ENCODE measurements around the gene KAZN.

The KAZN gene

DNA sequence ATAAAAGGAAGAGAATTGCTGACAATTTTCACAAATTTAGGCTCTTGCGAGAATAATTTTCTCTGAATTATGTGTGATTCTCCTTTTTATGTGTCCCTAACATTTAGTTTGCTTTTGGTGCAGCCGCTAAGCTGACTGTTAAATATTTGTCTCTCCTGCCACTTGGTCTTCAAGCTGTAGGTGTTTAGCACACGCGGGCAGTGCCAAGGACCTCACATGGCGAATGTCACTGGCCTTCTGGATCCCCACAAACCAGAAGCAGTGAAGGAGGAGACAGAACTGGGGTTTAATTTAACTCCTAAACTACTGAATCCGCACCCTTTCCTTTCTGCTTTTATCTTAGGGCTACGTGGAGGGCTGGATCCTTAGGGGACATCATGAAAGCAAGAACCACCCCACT lies 120.0 kb downstream of the KAZN start:
- DNase-seq: no peak

DNA sequence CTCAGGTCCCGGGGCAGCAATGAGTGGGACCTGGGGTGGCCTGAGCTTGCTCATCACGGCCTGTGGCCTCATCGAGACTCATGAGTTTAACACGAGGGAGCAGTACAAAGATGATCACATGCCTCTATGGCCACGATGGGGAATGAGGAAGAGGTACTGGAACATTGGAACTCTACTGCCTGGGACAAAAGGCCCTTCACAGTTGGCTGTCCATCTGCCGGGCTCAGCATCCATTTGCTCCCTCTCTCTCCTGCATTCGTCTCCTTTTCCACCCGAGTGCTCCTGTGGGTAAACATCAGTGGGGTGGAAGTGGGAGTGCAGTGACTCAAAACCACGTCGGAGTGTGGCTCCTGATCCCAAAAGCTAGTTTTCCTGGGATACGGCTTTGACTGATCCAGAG lies 124.9 kb downstream of the KAZN start:
- DNase-seq: no peak

DNA sequence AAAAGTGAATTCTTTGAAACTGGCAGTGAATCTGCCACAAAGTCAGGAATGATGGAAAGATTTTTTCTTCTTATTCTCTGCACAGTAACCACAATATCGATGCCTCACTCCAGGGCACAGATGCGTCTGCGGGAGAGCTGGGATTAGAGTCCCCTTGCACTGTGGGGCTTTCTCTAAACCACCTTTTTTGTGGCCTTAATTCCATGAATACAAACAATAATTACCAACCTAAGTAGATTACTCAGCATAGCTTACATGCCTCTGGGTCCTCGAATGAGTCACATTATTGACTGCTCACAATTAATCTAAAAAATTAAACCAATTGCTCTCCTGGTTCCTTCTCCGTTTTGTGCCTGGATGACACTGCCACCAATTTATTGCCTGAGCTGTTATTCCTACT lies 125.8 kb downstream of the KAZN start:
- DNase-seq: no peak

DNA sequence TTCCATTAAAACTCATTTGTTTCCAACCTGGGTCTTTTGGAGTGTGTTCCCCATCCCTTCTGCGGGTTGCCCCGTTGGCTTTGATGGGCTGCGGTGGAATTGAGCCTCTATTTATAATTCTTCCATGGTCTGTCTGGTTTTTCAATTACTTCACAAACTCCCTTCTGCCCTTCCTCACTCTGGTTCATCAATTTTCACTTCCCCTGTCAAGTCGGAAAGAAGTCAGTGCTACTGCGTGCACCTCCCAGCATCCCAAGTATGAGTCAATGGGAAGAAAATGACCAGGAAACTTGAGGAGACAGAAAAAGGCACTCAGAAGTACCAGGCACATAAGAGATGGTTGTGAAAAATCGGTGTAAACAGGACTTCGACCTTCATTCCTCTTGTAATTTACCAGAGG lies 126.2 kb downstream of the KAZN start:
- DNase-seq: no peak

DNA sequence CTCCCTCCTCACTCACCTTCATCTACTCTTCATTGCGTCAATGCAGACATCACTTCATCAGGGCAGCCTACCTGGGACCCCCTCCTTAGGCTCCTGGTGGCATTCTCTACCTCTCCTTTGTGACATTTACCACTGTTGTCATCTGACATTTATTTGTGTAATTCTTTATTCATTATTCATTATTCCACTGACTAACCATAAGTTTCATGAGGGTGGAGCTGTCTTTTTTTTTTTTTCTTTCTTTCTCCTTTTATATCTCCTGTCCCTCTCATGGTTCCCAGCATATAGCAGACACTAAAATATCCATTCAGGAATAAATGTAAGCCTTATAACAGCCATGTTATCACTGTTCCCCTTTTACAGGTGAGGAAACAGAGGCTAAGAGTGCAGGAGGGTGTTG lies 126.8 kb downstream of the KAZN start:
- DNase-seq: no peak

DNA sequence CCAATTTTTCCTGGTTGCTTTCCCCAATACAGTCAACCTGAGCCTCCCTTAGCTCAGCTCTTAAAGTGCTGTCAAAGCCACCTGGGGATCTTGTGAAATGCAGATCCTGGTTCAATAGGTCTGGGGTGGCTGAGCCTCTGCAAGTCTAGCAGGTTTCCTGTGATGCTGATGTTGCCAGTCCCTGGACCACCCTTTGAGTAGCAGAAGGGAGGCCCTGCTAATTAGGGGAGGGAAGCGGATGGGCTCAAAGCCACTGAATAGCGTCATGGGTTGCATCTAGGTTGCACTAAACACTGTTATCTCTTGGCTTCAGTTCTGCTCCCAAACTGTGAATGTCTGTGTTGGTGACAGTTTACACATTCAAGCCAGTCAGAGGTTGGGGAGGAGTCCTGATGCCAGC lies 127.2 kb downstream of the KAZN start:
- DNase-seq: no peak

DNA sequence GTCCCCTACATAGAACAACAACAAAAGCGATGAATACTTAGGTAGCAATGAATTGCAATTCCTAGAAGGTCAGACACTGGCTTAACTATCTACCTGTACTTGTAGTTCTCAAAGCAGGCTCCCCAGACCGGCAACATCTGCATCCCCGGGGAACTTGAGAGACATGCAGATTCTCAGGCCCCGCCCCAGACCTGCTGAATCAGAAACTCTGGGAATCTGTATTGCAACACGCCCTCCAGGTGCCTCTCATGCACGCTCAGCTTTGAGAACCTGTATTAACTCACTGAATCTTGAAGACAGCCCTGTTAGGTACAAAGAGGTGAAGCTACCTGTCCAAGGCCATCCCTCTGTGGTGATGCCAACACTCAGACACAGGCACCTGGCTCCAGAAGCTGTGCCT lies 128.1 kb downstream of the KAZN start:
- no peak for DNase-seq

DNA sequence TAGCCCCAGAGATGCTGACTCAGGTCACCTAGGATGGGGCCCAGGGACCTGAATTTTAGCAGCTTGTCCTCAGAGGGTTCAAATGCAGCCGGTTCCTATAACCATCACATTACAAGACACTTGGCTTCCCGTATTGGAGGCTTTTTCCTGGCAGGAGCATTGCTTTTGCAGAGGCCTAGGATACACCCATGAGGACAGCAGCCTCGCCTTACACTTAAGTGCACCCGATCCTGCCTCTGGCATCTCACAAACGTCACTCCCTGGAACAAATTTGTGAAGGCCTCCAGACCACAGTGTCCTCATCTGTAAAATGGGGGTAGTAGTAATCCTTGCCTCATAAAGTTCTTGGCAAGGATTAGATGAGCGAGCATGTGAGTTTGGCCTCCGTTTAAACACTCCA lies 130.0 kb downstream of the KAZN start:
- no peak for DNase-seq

DNA sequence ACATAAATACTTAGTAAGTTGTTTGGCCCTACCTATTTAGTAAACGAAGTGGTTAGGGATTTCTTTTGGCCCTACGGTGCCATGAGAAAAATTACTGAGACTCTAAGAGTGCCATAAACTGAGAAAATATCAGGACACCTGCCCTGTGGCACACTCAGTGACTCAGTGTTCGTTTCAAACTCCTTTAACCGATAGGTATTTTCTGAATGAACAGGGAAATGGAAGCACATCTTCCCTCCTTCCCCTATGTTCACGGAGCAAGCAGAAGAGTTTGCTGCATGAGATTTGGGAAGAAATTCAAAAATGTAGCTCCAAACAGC lies 134.2 kb downstream of the KAZN start:
- DNase-seq: no peak

DNA sequence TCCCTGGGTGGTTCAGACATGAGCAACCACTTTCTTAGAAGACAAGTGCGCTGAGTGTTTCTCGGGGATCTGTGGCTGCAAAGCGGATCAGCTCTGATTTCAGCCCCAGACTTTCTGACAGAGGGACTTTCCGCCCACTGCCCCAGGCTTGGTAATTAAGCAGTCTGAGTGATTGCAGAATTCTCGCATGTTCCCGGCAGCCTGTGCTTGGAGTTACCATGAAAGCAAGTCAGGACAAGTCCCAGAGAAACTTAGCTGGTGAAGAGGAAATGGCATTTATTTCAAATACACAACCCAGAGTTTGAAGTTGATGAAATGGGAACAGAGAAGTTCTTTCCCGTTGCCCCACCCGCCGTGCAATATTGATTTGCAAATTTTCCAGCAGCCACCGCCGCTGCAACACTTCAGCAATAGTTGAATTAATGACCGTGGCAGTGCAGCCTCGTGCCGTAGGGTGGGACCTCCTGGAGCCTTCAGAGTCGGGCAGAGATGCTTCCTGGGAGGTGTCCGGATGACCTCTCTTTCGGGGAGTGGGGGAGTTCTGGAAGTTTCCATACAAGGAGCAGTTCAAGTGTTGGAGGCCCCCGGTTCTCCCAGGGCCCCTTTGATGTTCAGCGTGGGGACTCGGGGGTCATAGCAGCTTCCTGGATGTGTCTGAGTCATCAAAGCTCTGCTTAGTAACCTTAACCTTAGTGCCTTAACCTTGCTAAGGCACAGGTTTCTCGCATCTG lies 134.7 kb downstream of the KAZN start:
- DNase-seq: no peak

DNA sequence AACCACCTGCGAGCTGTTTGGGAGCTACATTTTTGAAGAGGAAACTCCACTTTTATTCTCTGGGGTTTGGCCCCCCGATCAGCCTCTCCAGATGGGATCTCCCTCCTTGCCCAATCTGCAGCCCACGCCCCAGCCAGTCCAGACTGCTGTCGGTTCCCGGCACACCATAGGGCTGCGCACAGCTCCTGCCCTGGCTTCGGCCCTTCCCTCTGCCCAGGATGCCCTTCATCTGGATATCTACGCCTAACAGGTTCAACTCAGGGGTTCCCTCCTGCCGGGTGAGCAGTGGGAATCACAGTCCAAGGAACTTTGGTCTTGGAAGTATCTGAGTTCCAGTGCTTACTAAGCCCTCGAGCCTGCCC lies 135.3 kb downstream of the KAZN start:
- no peak for DNase-seq

DNA sequence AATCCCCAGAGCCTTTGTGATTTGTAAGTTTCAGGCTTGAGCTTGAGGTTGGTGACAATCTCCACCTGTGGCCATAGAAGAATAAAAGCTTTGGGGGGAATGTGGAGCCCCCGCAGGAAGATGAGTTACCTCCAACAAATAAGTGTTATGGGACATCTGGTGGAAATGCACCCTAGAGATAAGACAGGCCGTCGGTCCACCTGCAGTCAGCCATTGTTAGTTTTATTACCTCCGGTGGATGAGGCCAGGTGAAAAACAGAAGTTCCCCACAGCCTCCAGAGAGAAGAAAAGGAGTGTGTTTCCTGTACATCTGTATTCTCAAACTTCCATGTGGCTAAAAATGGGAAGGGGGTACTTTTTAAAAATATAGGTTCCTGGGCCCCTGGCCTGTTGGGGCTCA lies 137.4 kb downstream of the KAZN start:
- no peak for DNase-seq

DNA sequence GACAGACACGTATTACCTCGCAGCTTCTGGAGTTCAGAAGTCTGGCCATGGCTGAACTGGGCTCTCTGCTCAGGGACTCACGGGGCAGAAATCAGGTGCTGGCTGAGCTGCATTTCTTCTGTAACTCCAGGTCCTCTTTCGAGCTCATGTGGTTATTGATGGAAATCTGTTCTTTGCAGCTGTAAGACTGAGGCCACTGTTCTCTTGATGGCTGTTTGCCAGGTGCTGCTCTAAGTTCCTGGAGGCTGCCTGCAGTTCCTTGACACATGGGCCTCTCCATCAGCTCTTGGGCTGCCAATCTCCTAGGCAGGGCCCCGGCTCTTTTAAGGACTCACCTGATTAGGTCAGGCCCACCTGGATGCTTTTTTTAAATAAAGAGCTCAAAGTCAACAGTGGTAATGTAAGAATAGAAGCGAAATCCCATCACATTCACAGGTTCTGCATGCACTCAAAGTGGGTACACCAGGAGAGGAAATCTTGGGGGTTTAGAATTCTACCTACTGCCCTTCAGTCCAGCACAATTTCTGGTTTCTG lies 139.1 kb downstream of the KAZN start:
- no peak for DNase-seq

DNA sequence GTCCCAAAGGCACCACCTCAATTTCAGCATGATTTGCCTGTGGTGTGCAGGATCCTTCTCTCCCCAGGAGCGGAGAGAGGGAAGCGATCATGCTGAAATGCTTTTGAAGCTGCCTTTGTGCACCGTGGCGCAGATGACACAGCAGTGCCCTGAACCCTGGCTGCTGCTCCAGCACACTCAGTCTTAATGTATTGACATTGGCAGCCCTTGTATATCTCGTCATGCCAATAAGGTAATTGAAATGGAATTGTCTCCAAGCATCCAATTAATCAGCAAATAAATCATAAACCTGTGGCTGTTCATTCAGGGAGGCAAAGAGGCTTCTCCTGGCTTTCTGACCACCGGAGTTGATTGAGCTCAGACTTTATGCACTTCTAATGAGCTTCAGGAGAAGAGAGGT lies 139.8 kb downstream of the KAZN start:
- no peak for DNase-seq

DNA sequence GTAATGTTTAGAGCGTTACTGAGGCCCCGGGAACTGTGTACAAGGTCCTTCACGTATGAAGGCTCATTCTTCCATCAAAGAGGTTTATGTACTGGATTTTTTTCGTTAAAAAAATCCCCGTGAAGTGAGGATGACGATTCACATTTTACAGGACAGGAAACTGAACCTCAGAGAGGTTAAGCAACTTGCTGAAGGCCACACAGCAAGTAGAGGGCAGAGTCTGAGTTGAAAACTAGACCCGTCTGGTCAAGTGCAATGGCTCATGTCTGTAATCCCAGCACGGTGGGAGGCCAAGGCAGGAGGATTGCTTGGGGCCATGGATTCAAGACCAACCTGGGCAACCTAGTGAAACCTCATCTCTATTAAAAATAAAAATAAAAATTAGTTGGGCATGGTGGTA lies 140.2 kb downstream of the KAZN start:
- DNase-seq: no peak

DNA sequence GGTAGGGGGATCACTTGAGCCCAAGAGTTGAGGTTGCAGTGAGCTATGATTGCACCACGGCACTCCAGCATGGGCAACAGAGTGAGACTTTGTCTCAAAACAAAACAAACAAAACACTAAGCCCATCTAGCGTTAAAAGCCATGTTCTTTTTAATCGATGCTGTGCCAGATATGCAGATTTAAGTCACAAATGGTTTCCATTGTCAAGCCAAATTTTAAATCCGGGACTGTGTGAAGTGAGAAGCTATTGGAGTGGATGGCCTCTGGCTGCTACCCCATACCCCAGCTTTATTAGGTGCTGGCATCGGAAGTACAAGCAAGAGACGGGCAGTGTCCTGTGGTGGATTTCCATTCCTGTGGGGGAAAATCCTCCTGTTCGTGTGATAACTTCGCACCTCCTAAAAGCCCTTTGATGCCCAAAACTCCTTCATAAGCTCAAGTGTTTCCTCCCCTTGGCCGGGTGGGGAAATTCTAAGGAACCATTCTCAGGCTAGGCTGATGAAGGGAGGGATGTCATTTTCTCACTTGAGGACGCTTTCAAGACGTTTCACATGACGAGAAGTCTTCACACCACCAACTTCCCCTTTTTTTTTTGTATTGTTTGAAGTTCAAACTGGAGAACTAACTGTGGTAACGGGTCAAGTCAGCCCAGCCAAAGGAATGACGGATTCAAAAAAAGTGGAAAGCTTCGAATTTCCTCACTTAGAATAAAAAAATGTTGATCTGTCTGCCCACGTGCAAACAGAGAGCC lies 140.8 kb downstream of the KAZN start:
- no peak for DNase-seq

DNA sequence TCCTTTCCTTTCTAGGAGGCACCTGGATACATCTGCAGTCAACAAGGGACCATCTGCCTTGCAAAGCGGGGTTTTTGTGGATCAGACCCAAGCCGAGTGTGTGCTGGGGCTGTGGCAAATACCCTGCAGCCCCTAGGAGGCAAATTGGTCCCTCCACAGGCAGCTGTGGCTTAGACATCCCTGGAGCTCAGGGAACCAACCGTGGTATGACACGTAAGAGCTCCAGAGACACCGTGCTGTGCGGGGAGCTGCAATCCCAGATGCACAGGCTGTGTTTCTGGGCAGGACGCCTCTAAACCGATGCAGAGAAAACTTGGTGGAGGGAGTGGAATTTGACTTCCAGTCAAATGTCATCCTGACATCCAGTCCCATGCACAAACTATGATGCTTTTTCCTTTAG lies 141.5 kb downstream of the KAZN start:
- DNase-seq: no peak

DNA sequence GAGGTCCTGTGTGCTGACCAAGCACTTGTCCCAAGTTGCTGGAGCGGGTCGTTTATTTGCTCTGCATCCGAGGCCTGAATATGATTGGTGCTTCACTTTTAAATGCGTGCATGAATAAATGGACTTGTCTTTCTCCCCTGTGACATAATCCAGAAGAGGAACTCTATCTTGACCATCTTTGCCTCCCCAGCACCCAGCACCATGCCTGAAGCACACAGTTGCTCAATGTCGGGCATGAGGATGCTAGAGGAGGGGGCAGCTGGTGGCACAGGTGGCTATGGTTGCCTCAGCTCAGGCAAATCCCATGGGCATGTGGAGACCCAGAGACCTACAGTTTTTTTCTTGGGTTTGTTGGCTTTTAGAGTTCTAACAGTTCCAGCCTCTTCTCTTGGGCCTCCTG lies 142.6 kb downstream of the KAZN start:
- no peak for DNase-seq

DNA sequence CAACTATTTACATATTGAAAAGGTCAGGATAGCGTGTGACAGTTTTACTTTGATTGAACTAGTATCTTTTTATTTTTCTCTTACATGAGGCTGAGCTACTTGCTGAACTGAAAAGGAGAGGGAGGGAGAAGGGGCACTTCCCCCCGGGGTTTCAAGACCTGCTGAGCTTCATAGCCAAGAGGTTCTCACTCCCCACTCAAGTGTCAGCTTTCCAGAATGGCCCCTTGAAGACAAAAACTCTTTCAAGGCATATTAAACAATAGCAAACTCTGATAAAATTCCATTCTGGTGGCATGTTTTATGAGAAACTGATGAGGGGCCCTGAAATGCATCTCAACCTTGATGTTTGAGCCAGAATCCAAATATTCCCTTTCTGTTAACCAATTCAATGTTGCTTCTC lies 143.0 kb downstream of the KAZN start:
- no peak for DNase-seq

DNA sequence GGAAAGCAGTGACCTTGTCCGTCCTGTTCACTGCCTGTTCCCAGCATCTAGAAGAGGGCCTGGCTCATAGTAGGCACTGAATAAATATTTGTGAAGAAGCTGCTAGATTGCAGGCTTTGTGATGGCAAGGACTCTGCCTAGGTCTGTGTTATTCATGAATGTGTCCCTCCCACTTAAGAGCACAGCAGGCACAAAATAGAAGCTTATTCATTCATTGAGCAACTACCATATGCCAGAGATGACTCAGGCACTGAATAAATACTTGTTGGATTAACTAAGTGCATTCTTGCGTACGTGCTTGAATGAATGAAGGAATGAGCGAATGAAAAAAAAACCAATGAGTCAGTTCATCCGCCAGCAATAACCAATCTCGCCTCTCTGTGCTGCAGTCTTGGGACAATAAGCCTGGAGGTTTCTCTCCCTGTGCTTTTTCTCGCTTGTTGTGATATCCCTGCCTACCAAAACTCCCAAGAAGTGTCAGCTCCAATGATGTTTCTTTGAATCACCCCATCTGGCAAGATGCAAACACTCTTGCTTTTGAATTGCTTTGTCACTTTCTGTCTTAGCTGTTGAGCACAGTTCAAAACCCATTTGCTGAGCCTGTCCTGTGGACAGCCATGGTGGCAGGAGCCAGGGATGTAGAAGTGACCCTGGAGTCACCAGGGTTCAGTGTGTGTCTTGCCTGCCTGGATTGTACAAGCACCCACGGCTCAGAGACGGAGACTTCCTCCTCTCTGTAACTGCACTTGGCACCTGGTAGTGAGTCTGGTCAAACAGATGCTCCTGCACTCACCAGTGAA lies 143.9 kb downstream of the KAZN start:
- no peak for DNase-seq

DNA sequence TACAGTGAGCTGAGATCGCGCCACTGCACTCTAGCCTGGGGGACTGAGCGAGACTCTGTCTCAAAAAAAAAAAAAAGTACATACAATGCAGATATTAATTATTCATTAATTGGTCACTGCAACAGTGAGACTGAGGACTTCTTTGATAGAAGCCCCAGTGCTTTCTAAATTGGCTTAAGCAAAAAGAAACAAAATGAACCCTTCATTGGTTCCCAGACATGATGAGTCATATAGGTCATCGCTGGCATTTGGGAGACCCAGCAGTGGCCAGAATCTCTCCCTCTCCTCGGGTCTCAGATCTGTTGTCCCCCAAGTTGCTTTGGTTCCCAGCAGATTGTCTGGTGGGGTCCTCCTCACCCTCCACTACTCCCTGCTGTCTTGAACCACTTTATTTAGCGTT lies 144.9 kb downstream of the KAZN start:
- no peak for DNase-seq

DNA sequence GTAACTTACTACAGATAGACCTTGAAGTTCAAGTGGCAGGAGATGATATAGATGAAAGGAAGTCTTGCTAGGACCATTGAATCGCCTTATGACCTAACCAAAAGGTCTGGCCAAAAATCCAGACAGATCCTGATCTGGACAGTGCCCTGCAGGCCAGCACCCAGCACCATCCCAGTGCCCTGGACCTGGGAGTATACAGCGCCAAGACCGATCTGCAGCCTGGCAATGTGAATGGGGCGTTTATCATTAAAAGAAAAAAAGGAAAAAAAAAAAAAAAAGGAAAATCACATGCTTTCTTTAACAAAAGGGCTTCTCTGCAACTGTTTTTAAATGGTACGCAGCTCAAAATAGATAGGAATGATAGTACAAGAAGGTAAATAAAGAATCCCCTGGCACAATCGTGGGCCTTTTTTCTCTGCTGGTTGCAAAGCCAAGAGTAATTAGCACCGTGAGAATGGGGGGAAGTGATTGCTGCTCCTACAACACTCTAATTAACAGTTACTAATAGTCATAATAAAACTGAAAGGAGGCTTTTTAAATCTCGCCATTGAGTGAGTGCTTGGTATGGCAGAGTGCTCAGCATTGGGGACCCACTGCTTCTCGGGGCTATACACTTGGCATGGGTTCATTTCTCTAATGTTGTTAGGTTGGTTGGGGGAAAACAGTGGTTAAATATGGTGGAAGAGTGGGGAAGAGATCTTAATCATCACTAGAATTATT lies 146.7 kb downstream of the KAZN start:
- DNase-seq: no peak

DNA sequence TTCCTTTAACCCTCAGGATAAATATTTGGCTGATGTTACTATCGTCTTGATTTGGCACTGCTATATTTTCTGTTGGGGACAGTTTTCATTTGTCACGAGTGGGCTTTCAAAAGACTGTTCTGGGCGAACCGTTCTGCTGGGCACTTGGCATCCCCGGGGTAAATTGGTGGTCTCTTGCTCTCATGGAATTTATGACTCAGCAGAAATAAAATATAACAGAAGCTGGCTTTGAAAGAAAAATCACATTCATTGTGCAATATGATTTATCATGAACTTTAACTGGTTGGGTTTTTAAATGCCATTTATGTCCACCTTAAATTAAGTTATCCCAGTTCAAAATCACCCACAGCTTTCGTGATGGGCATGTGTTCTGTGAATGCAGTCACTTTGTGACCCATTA lies 147.3 kb downstream of the KAZN start:
- no peak for DNase-seq
